GM23338 (cell line): ENCODE results near the gene EIF3K. TPM values are rescaled to one million over a fixed set of nuclear protein-coding genes. Genes with fewer than 3 reads are reported as not detected.

Experiments
- ATAC-seq: fragments of 200-7000 bp; cut with Tn5 transposase; 3 replicates; pipeline ENCODE4 v1.9.1; 2020
- DNase-seq: peaks from one replicate; pipeline ENCODE4 v3.0.0-alpha.2; 2015; ENCODE audit warnings: low spot score
- H2AFZ ChIP-seq: fragments of 200-600 bp; sonication (generic); 2 replicates; pipeline ENCODE4 v1.8.0; 2016; ENCODE audit warnings: antibody characterized with exemption, mild to moderate bottlenecking, moderate library complexity
- H3F3A ChIP-seq: fragments of 200-600 bp; sonication (generic); replicated peaks from 2 replicates; pipeline ENCODE4 v1.8.0; 2017; ENCODE audit warnings: antibody characterized with exemption, mixed run types, low read depth
- H3K27ac ChIP-seq: fragments of 200-600 bp; sonication (generic); 2 replicates; pipeline ENCODE4 v1.6.1; 2016; ENCODE audit warnings: low read depth
- H3K27me3 ChIP-seq: fragments of 200-600 bp; sonication (generic); 2 replicates; pipeline ENCODE4 v1.8.0; 2016; ENCODE audit warnings: mild to moderate bottlenecking, mixed run types, moderate library complexity; ENCODE audit not compliant: insufficient read depth
- H3K36me3 ChIP-seq: fragments of 200-600 bp; sonication (generic); 2 replicates; pipeline ENCODE4 v1.8.0; 2016; ENCODE audit warnings: mild to moderate bottlenecking; ENCODE audit not compliant: insufficient read depth
- H3K4me1 ChIP-seq: fragments of 200-600 bp; sonication (generic); 2 replicates; pipeline ENCODE4 v1.8.0; 2016; ENCODE audit warnings: mild to moderate bottlenecking, moderate library complexity; ENCODE audit not compliant: insufficient read depth
- H3K4me2 ChIP-seq: fragments of 200-600 bp; sonication (generic); 2 replicates; pipeline ENCODE4 v1.7.1; 2017; ENCODE audit warnings: mixed run types
- H3K4me3 ChIP-seq: fragments of 200-600 bp; sonication (generic); 2 replicates; pipeline ENCODE4 v1.6.1; 2016; ENCODE audit warnings: mixed run types
- H3K79me2 ChIP-seq: fragments of 200-600 bp; sonication (generic); replicated peaks from 2 replicates; pipeline ENCODE4 v1.8.0; 2017; ENCODE audit warnings: mild to moderate bottlenecking; ENCODE audit not compliant: insufficient read depth
- H3K9me2 ChIP-seq: fragments of 200-600 bp; sonication (generic); 2 replicates; pipeline ENCODE4 v1.8.0; 2017; ENCODE audit not compliant: insufficient read depth
- H4K20me1 ChIP-seq: fragments of 200-600 bp; sonication (generic); replicated peaks from 2 replicates; pipeline ENCODE4 v1.8.0; 2017; ENCODE audit warnings: mild to moderate bottlenecking; ENCODE audit not compliant: insufficient read depth
- H3K27ac Mint-ChIP-seq: 2 replicates; pipeline ENCODE4 v1.8.0; 2020; ENCODE audit warnings: inconsistent platforms, mild to moderate bottlenecking, moderate library complexity, mixed read lengths
- H3K27me3 Mint-ChIP-seq: 3 replicates; pipeline ENCODE4 v1.8.0; 2022; ENCODE audit warnings: low read depth, mild to moderate bottlenecking, moderate library complexity, mixed read lengths, inconsistent platforms; ENCODE audit not compliant: insufficient read depth, poor library complexity
- H3K36me3 Mint-ChIP-seq: 3 replicates; pipeline ENCODE4 v1.8.0; 2021; ENCODE audit warnings: low read depth, mild to moderate bottlenecking, inconsistent platforms, moderate library complexity, mixed read lengths
- H3K4me1 Mint-ChIP-seq: 3 replicates; pipeline ENCODE4 v1.8.0; 2020; ENCODE audit warnings: mild to moderate bottlenecking, inconsistent platforms, mixed read lengths
- H3K4me3 Mint-ChIP-seq: 3 replicates; pipeline ENCODE4 v1.8.0; 2021; ENCODE audit warnings: moderate library complexity, mild to moderate bottlenecking, inconsistent platforms, mixed read lengths
- H3K9me3 Mint-ChIP-seq: 3 replicates; pipeline ENCODE4 v1.8.0; 2020; ENCODE audit warnings: moderate library complexity, mild to moderate bottlenecking, inconsistent platforms, mixed read lengths
- CREB1 ChIP-seq: fragments of 250-450 bp; sonication (Bioruptor Pico); IDR thresholded peaks from 2 replicates; pipeline ENCODE4 v1.5.0; 2020; ENCODE audit warnings: low read depth, mild to moderate bottlenecking, moderate library complexity
- CTCF ChIP-seq, 2 experiments: fragments of 200-600 bp in 1 of 2; sonication (generic) in 1 of 2; conservative IDR thresholded peaks; 2 replicates each; pipeline versions ENCODE4 v1.5.1 to v1.6.1; 2016 to 2017; ENCODE audit warnings: antibody characterized with exemption in 2 of 2, low read depth in 2 of 2, mild to moderate bottlenecking in 2 of 2, moderate library complexity in 1 of 2
- ETS1 ChIP-seq: IDR thresholded peaks from 2 replicates; pipeline ENCODE4 v1.6.1; 2016; ENCODE audit warnings: antibody characterized with exemption
- EZH2 ChIP-seq: fragments of 200-600 bp; sonication (generic); IDR thresholded peaks from one replicate; pipeline ENCODE4 v1.8.0; 2017; ENCODE audit warnings: antibody characterized with exemption, mild to moderate bottlenecking, low read depth; ENCODE audit not compliant: unreplicated experiment
- EZH2phosphoT487 ChIP-seq: fragments of 200-600 bp; sonication (generic); IDR thresholded peaks from one replicate; pipeline ENCODE4 v1.8.1; 2018; ENCODE audit warnings: antibody characterized with exemption; ENCODE audit not compliant: unreplicated experiment
- JUNB ChIP-seq: IDR thresholded peaks from one replicate; pipeline ENCODE4 v1.6.1; 2016; ENCODE audit warnings: antibody characterized with exemption; ENCODE audit not compliant: unreplicated experiment
- NANOG ChIP-seq: IDR thresholded peaks from 2 replicates; pipeline ENCODE4 v1.6.1; 2016; ENCODE audit warnings: antibody characterized with exemption, borderline replicate concordance
- POLR2AphosphoS5 ChIP-seq: IDR thresholded peaks from 2 replicates; pipeline ENCODE4 v1.6.1; 2016; ENCODE audit warnings: antibody characterized with exemption, low read depth
- REST ChIP-seq: IDR thresholded peaks from one replicate; pipeline ENCODE4 v1.6.1; 2018; ENCODE audit warnings: antibody characterized with exemption; ENCODE audit not compliant: unreplicated experiment
- STAT1 ChIP-seq: IDR thresholded peaks from one replicate; pipeline ENCODE4 v1.6.1; 2016; ENCODE audit warnings: antibody characterized with exemption; ENCODE audit not compliant: unreplicated experiment
- ZNF114 ChIP-seq: fragments of 250-450 bp; sonication (Bioruptor Pico); IDR thresholded peaks from 2 replicates; pipeline ENCODE4 v1.5.0; 2020; ENCODE audit warnings: mild to moderate bottlenecking, moderate library complexity
- ZNF331 ChIP-seq: fragments of 250-450 bp; sonication (Bioruptor Pico); IDR thresholded peaks from 2 replicates; pipeline ENCODE4 v1.5.0; 2020; ENCODE audit warnings: low read depth, mild to moderate bottlenecking, moderate library complexity
- ZNF462 ChIP-seq: fragments of 250-450 bp; sonication (Bioruptor Pico); IDR thresholded peaks from 2 replicates; pipeline ENCODE4 v1.5.0; 2020; ENCODE audit warnings: mild to moderate bottlenecking, moderate library complexity
- polyA plus RNA-seq: library from polyadenylated mRNA; unstranded; fragments of >200 nt; fragmentation: Nextera tagmentation; extraction: Ambion mirVana; gene quantifications from 2 replicates; pipeline ENCODE4 v1.2.1, GENCODE V29; 2016
- total RNA-seq: library from RNA; depleted of rRNA; stranded (reverse); fragments of >200 nt; shearing (Covaris generic); gene quantifications from 2 replicates; pipeline ENCODE4 v1.2.3, GENCODE V29; 2014

Gene EIF3K
- total and polyA plus RNA-seq, 2 experiments from 2014 or later = 226 to 509 TPM

GRCh38 chr19:38587562-38587961, 31.4 kb upstream of the EIF3K start:
- H4K20me1 ChIP-seq = no peaks in the 10 kb centered on the region
- Mint-ChIP-seq H3K4me3 (no peak overlapping the region), H3K36me3 (peaks cover 27% of the 10 kb centered on the region), H3K27ac (no peak overlapping the region), H3K4me1 (no peaks in the 10 kb centered on the region), H3K27me3 (peaks cover 10% of the 10 kb centered on the region), H3K9me3 (no peaks in the 10 kb centered on the region)
- no peak overlapping the region for H3K4me3 ChIP-seq
- DNase-seq = no peak
- no peaks in the 10 kb centered on the region for H3K4me1 ChIP-seq
- no peaks in the 10 kb centered on the region for H3K27me3 ChIP-seq
- no peaks in the 10 kb centered on the region for H3F3A ChIP-seq
- no peak overlapping the region for H2AFZ ChIP-seq
- no peak overlapping the region for H3K4me2 ChIP-seq
- H3K9me2 ChIP-seq = no peaks in the 10 kb centered on the region
- no peaks in the 10 kb centered on the region for H3K79me2 ChIP-seq
- ATAC-seq = no peak
- TF ChIP-seq POLR2AphosphoS5 (no peak), REST (no peak), ZNF462 (CRISPR knock-in tag) (no peak), NANOG (no peak), ETS1 (no peak), JUNB (no peak), CTCF (conservative IDR thresholded peaks at IDR 0.05; ENCODE audit: low read depth in 2 of 2) (no peak), CREB1 (CRISPR knock-in tag) (no peak), EZH2 (no peak), ZNF331 (CRISPR knock-in tag) (no peak), STAT1 (no peak), EZH2phosphoT487 (no peak), ZNF114 (CRISPR knock-in tag) (no peak)
- no peaks in the 10 kb centered on the region for H3K36me3 ChIP-seq
- H3K27ac ChIP-seq = no peak overlapping the region
